IMR-90 (cell line): ENCODE data around the gene RAD23B. TPM values are rescaled to one million over a fixed set of nuclear protein-coding genes. Genes with fewer than 3 reads are reported as not detected.

Experiments
- ATAC-seq: fragments of 200-7000 bp; cut with Tn5 transposase; 2 replicates; pipeline ENCODE4 v1.9.1; 2020; ENCODE audit warnings: low read depth, mild to moderate bottlenecking, moderate library complexity
- BruUV-seq: library from RNA; stranded (reverse); fragments of 400-500 nt; replicated peaks from 2 replicates; lab custom pipeline; 2021; lab: Mats Ljungman, UMichigan
- CTCF ChIA-PET: fragments of 300-600 bp; formaldehyde crosslinking; extraction: SDS; loops from one replicate; lab custom pipeline; 2021; ENCODE audit warnings: antibody characterized with exemption; lab: Yijun Ruan, JAX
- POLR2A ChIA-PET: fragments of 300-600 bp; sonication (Branson Sonifier 250); formaldehyde crosslinking; loops from one replicate; lab custom pipeline; 2022; ENCODE audit warnings: antibody characterized with exemption; ENCODE audit not compliant: unreplicated experiment; lab: Charles Lee
- DNase-seq: peaks from one replicate; pipeline ENCODE4 v3.0.0; 2013
- H2AFZ ChIP-seq: replicated peaks from 2 replicates; pipeline ENCODE3; 2013; ENCODE audit warnings: low read length, mild to moderate bottlenecking; ENCODE audit not compliant: poor library complexity
- H2AK5ac ChIP-seq: 2 replicates; pipeline ENCODE4 v1.6.1; 2013; ENCODE audit warnings: low read depth, low read length, inconsistent platforms
- H2AK9ac ChIP-seq: replicated peaks from 2 replicates; pipeline ENCODE3; 2013; ENCODE audit warnings: mild to moderate bottlenecking, low read depth, low read length, moderate library complexity; ENCODE audit not compliant: poor library complexity
- H2BK120ac ChIP-seq: 2 replicates; pipeline ENCODE4 v1.6.1; 2013; ENCODE audit warnings: low read depth, low read length, inconsistent platforms
- H2BK15ac ChIP-seq: 3 replicates; pipeline ENCODE4 v1.6.1; 2013; ENCODE audit warnings: low read depth, low read length, inconsistent platforms
- H2BK20ac ChIP-seq: 2 replicates; pipeline ENCODE4 v1.6.1; 2013; ENCODE audit warnings: low read depth, mild to moderate bottlenecking, inconsistent platforms, low read length, moderate library complexity
- H2BK5ac ChIP-seq: 2 replicates; pipeline ENCODE4 v1.6.1; 2013; ENCODE audit warnings: mild to moderate bottlenecking, low read depth, low read length, inconsistent platforms; ENCODE audit not compliant: poor library complexity, severe bottlenecking
- H3K14ac ChIP-seq: replicated peaks from 2 replicates; pipeline ENCODE4 v1.6.1; 2013; ENCODE audit warnings: low read depth, low read length, inconsistent platforms
- H3K18ac ChIP-seq: 2 replicates; pipeline ENCODE4 v1.6.1; 2013; ENCODE audit warnings: low read depth, low read length, control low read depth
- H3K23ac ChIP-seq: 2 replicates; pipeline ENCODE4 v1.6.1; 2013; ENCODE audit warnings: low read depth, low read length, inconsistent platforms
- H3K27ac ChIP-seq: 2 replicates; pipeline ENCODE4 v1.5.1; 2013; ENCODE audit warnings: mild to moderate bottlenecking, control low read depth, low read length; ENCODE audit not compliant: insufficient read depth
- H3K27me3 ChIP-seq: 2 replicates; pipeline ENCODE4 v1.6.1; 2013; ENCODE audit warnings: low read length; ENCODE audit not compliant: control insufficient read depth, insufficient read depth
- H3K36me3 ChIP-seq: 2 replicates; pipeline ENCODE4 v1.6.1; 2013; ENCODE audit warnings: low read length, mixed read lengths; ENCODE audit not compliant: control insufficient read depth, insufficient read depth
- H3K4ac ChIP-seq: 2 replicates; pipeline ENCODE4 v1.6.1; 2013; ENCODE audit warnings: low read depth, low read length, inconsistent platforms
- H3K4me1 ChIP-seq: 2 replicates; pipeline ENCODE4 v1.6.1; 2013; ENCODE audit warnings: low read length, mixed read lengths; ENCODE audit not compliant: control insufficient read depth, insufficient read depth
- H3K4me2 ChIP-seq: 2 replicates; pipeline ENCODE4 v1.6.1; 2013; ENCODE audit warnings: low read depth, mild to moderate bottlenecking, control low read depth, low read length, moderate library complexity
- H3K4me3 ChIP-seq: 2 replicates; pipeline ENCODE4 v1.5.1; 2013; ENCODE audit warnings: low read depth, mild to moderate bottlenecking, control low read depth, low read length, moderate library complexity; ENCODE audit not compliant: insufficient read depth
- H3K56ac ChIP-seq: 2 replicates; pipeline ENCODE4 v1.6.1; 2013; ENCODE audit warnings: low read length, inconsistent platforms; ENCODE audit not compliant: insufficient read depth; ENCODE audit errors: extremely low read depth
- H3K79me1 ChIP-seq, 2 experiments: 2 replicates each; pipeline ENCODE4 v1.6.1; 2013; ENCODE audit warnings: low read length in 2 of 2, inconsistent platforms in 1 of 2, low read depth in 1 of 2
- H3K9ac ChIP-seq: 2 replicates; pipeline ENCODE4 v1.6.1; 2013; ENCODE audit warnings: low read depth, low read length, control low read depth
- H3K9me1 ChIP-seq: 2 replicates; pipeline ENCODE4 v1.6.1; 2013; ENCODE audit warnings: low read length, inconsistent platforms; ENCODE audit not compliant: insufficient read depth
- H3K9me3 ChIP-seq: 2 replicates; pipeline ENCODE4 v1.6.1; 2013; ENCODE audit warnings: low read length; ENCODE audit not compliant: control insufficient read depth, insufficient read depth
- H4K20me1 ChIP-seq: 2 replicates; pipeline ENCODE4 v1.6.1; 2013; ENCODE audit warnings: low read length, inconsistent platforms; ENCODE audit not compliant: insufficient read depth
- H4K5ac ChIP-seq: 2 replicates; pipeline ENCODE4 v1.6.1; 2013; ENCODE audit warnings: mild to moderate bottlenecking, low read depth, low read length, control low read depth
- H4K8ac ChIP-seq, 2 experiments: 2 replicates each; pipeline ENCODE4 v1.6.1; 2013; ENCODE audit warnings: low read depth in 2 of 2, low read length in 2 of 2, control low read depth in 1 of 2, inconsistent platforms in 1 of 2
- H4K91ac ChIP-seq: 2 replicates; pipeline ENCODE4 v1.6.1; 2013; ENCODE audit warnings: low read depth, low read length, inconsistent platforms; ENCODE audit not compliant: insufficient read depth
- CEBPB ChIP-seq: IDR thresholded peaks from 2 replicates; pipeline ENCODE4 v1.6.1; 2012; ENCODE audit warnings: low read depth, low read length, improper control_type of control experiment
- CHD1 ChIP-seq: IDR thresholded peaks from 2 replicates; pipeline ENCODE4 v1.6.1; 2012; ENCODE audit warnings: low read depth, low read length, improper control_type of control experiment
- CTCF ChIP-seq: conservative IDR thresholded peaks from 2 replicates; pipeline ENCODE4 v1.5.1; 2012; ENCODE audit warnings: mild to moderate bottlenecking, low read depth, low read length, improper control_type of control experiment
- ELK1 ChIP-seq: fragments of 150-350 bp; IDR thresholded peaks from 2 replicates; pipeline ENCODE4 v1.6.1; 2016; ENCODE audit warnings: low read depth, mild to moderate bottlenecking, low read length, moderate library complexity, borderline replicate concordance
- MAZ ChIP-seq: IDR thresholded peaks from 2 replicates; pipeline ENCODE4 v1.6.1; 2012; ENCODE audit warnings: low read depth, mild to moderate bottlenecking, low read length, improper control_type of control experiment, moderate library complexity, borderline replicate concordance
- MXI1 ChIP-seq: IDR thresholded peaks from 2 replicates; pipeline ENCODE4 v1.6.1; 2012; ENCODE audit warnings: low read depth, mild to moderate bottlenecking, low read length, moderate library complexity, borderline replicate concordance
- NFE2L2 ChIP-seq: fragments of 150-350 bp; IDR thresholded peaks from 2 replicates; pipeline ENCODE4 v1.6.1; 2016; ENCODE audit warnings: low read depth, mild to moderate bottlenecking, low read length
- POLR2A ChIP-seq: IDR thresholded peaks from 2 replicates; pipeline ENCODE4 v1.6.1; 2012; ENCODE audit warnings: mild to moderate bottlenecking, low read depth, low read length
- RAD21 ChIP-seq: IDR thresholded peaks from 2 replicates; pipeline ENCODE4 v1.6.1; 2012; ENCODE audit warnings: low read length, improper control_type of control experiment
- RCOR1 ChIP-seq: IDR thresholded peaks from 2 replicates; pipeline ENCODE4 v1.6.1; 2012; ENCODE audit warnings: mild to moderate bottlenecking, low read length, improper control_type of control experiment; ENCODE audit not compliant: insufficient replicate concordance
- SMC3 ChIP-seq: fragments of 150-350 bp; IDR thresholded peaks from 2 replicates; pipeline ENCODE4 v1.6.1; 2016; ENCODE audit warnings: low read depth, mild to moderate bottlenecking, antibody characterized with exemption, low read length, moderate library complexity
- USF2 ChIP-seq: fragments of 150-350 bp; IDR thresholded peaks from 2 replicates; pipeline ENCODE4 v1.6.1; 2017; ENCODE audit warnings: mild to moderate bottlenecking, antibody characterized with exemption, low read length, low read depth
- whole genome bisulfite sequencing, 2 experiments: methylation state at CpG; one replicate each; pipeline versions ENCODE4 v1.1.5 to v1.1.7; 2013; ENCODE audit warnings: missing lambda C conversion rate in 2 of 2; ENCODE audit not compliant: insufficient read length in 1 of 2; ENCODE audit errors: extremely low coverage in 2 of 2; 5-methylcytosine and 5-hydroxymethylcytosine counted together
- dilution Hi-C: fragments of 300-500 bp; cut with HindIII; formaldehyde crosslinking; loops from one replicate; pipeline ENCODE4 v1.14.3; 2018; ENCODE audit warnings: low sequenced_read_pairs; ENCODE audit not compliant: unreplicated experiment
- in situ Hi-C: fragments of 300-500 bp; cut with MboI; formaldehyde crosslinking; loops from 3 replicates; pipeline ENCODE4 v1.14.3; 2019; ENCODE audit warnings: low sequenced_read_pairs, inconsistent platforms, mixed read lengths
- intact Hi-C: fragments of 100-400 bp; cut with micrococcal nuclease; formaldehyde crosslinking; loops from 2 replicates; pipeline ENCODE4 v1.10.0; 2022
- polyA plus RNA-seq, 3 experiments: library from polyadenylated mRNA; depleted of rRNA; stranded (reverse); fragments of >200 nt; gene quantifications; 2 replicates each; pipeline ENCODE4 v1.2.3, GENCODE V29; 2012; ENCODE audit warnings: low replicate concordance in 1 of 3
- total RNA-seq: library from RNA; depleted of rRNA; stranded (reverse); fragments of >200 nt; gene quantifications from 2 replicates; pipeline ENCODE4 v1.2.3, GENCODE V29; 2012

RAD23B gene
- total and polyA plus RNA-seq, 2 of the 4 experiments (the other 2 are of a cell fraction), result 126 to 148 TPM

- no peak for TF ChIP-seq CEBPB
- no peak for TF ChIP-seq CTCF
- TF ChIP-seq NFE2L2, result no peak
- TF ChIP-seq MXI1, result no peak
- no peak for TF ChIP-seq MAZ
- no peak for TF ChIP-seq CHD1
- TF ChIP-seq POLR2A, result no peak
- TF ChIP-seq RCOR1, result no peak
- no peak for TF ChIP-seq SMC3
- no peak for TF ChIP-seq USF2
- TF ChIP-seq ELK1, result no peak
- no peak for TF ChIP-seq RAD21
- dilution Hi-C loops, result no loop called here
- H2BK20ac ChIP-seq, result no peak overlapping the region
- H4K8ac ChIP-seq, result no peak overlapping the region
- H3K79me1 ChIP-seq, result no peaks in the 10 kb centered on the region
- no peak overlapping the region for H3K4ac ChIP-seq
- no peak overlapping the region for H4K5ac ChIP-seq
- in situ Hi-C loops, result no loop called here
- no peak overlapping the region for H4K91ac ChIP-seq
- no peaks in the 10 kb centered on the region for H3K4me1 ChIP-seq
- H3K4me2 ChIP-seq, result no peak overlapping the region
- CTCF ChIA-PET, result no interaction called here
- no peak overlapping the region for H3K14ac ChIP-seq
- H2AK9ac ChIP-seq, result no peak overlapping the region
- ATAC-seq (peak; percentile 27), DNase-seq (no peak)
- BruUV-seq, result no TSS peak
- H3K9me1 ChIP-seq, result no peaks in the 10 kb centered on the region
- H3K9me3 ChIP-seq, result no peaks in the 10 kb centered on the region
- H3K27ac ChIP-seq, result no peak overlapping the region
- no peak overlapping the region for H3K18ac ChIP-seq
- intact Hi-C loops, result no loop called here
- no peak overlapping the region for H2BK5ac ChIP-seq
- H3K27me3 ChIP-seq, result peaks cover 3% of the 10 kb centered on the region
- no peak overlapping the region for H3K9ac ChIP-seq
- H3K4me3 ChIP-seq, result no peak overlapping the region
- H3K36me3 ChIP-seq, result no peaks in the 10 kb centered on the region
- no peak overlapping the region for H2BK120ac ChIP-seq
- no CpG with 5 or more reads among the region's 7 CpGs for WGBS, 2 experiments
- H2AK5ac ChIP-seq, result no peak overlapping the region
- no peak overlapping the region for H3K23ac ChIP-seq
- H3K56ac ChIP-seq, result no peak overlapping the region
- no peak overlapping the region for H2BK15ac ChIP-seq
- POLR2A ChIA-PET, result no interaction called here
- no peak overlapping the region for H2AFZ ChIP-seq
- no peaks in the 10 kb centered on the region for H4K20me1 ChIP-seq
These were observed 84.8 kb downstream of the RAD23B start for GRCh38 chr9:107367727-107368502.
